ENCODE measurements around the gene AKAP6.

Gene AKAP6

GRCh38 chr14:32472512-32473463 is 143.7 kb downstream of the AKAP6 start:
- DNase-seq (ENCODE audit: low spot score) = no peak
- in situ Hi-C loops (cut with MboI; ENCODE audit: low sequenced_read_pairs, unreplicated experiment) = loop anchor here (10.0 kb wide), 1 partner anchor 408 kb away; no protein-coding TSS in a partner anchor
- no peak for TF ChIP-seq CTCF (IDR thresholded peaks at IDR 0.05; ENCODE audit: borderline replicate concordance, control extremely low read depth, extremely low read depth, insufficient read depth, missing control alignments)

- TF ChIP-seq CTCF (IDR thresholded peaks at IDR 0.05; ENCODE audit: borderline replicate concordance, control extremely low read depth, extremely low read depth, insufficient read depth, missing control alignments) = no peak
- in situ Hi-C loops (cut with MboI; ENCODE audit: low sequenced_read_pairs, unreplicated experiment) = loop anchor here (10.0 kb wide), 1 partner anchor 409 kb away; no protein-coding TSS in a partner anchor
- DNase-seq (ENCODE audit: low spot score) = no peak
Measured at GRCh38 chr14:32473464-32473855, 144.4 kb downstream of the AKAP6 start.

GRCh38 chr14:32474478-32475195 is 145.5 kb downstream of the AKAP6 start:
- TF ChIP-seq CTCF (IDR thresholded peaks at IDR 0.05; ENCODE audit: borderline replicate concordance, control extremely low read depth, extremely low read depth, insufficient read depth, missing control alignments) = no peak
- in situ Hi-C loops (cut with MboI; ENCODE audit: low sequenced_read_pairs, unreplicated experiment) = loop anchor here (10.0 kb wide), 1 partner anchor 410 kb away; no protein-coding TSS in a partner anchor

GRCh38 chr14:32476532-32476931 is 147.4 kb downstream of the AKAP6 start:
- in situ Hi-C loops (cut with MboI; ENCODE audit: low sequenced_read_pairs, unreplicated experiment) = loop anchor here (10.0 kb wide), 1 partner anchor 412 kb away; no protein-coding TSS in a partner anchor
- DNase-seq (ENCODE audit: low spot score) = no peak
- no peak for TF ChIP-seq CTCF (IDR thresholded peaks at IDR 0.05; ENCODE audit: borderline replicate concordance, control extremely low read depth, extremely low read depth, insufficient read depth, missing control alignments)

More at GRCh38 chr14:32474478-32475195, 145.5 kb downstream of the AKAP6 start:
- DNase-seq (ENCODE audit: low spot score) = no peak

GRCh38 chr14:32477396-32477795 is 148.3 kb downstream of the AKAP6 start:
- TF ChIP-seq CTCF (IDR thresholded peaks at IDR 0.05; ENCODE audit: borderline replicate concordance, control extremely low read depth, extremely low read depth, insufficient read depth, missing control alignments) = no peak
- no peak for DNase-seq (ENCODE audit: low spot score)
- in situ Hi-C loops (cut with MboI; ENCODE audit: low sequenced_read_pairs, unreplicated experiment) = loop anchor here (10.0 kb wide), 1 partner anchor 413 kb away; no protein-coding TSS in a partner anchor

GRCh38 chr14:32478050-32478449 is 149.0 kb downstream of the AKAP6 start:
- DNase-seq (ENCODE audit: low spot score) = no peak
- no peak for TF ChIP-seq CTCF (IDR thresholded peaks at IDR 0.05; ENCODE audit: borderline replicate concordance, control extremely low read depth, extremely low read depth, insufficient read depth, missing control alignments)
- in situ Hi-C loops (cut with MboI; ENCODE audit: low sequenced_read_pairs, unreplicated experiment) = loop anchor here (10.0 kb wide), 1 partner anchor 413 kb away; no protein-coding TSS in a partner anchor

Data from GM13976 (cell line).